Loucy (cell line): ENCODE results near the gene RFT1.

Experiments
- H2AFZ ChIP-seq: fragments of 200-600 bp; sonication (generic); 2 replicates; pipeline ENCODE4 v1.6.0; 2016; ENCODE audit warnings: antibody characterized with exemption, mild to moderate bottlenecking, low read length, moderate library complexity
- H3F3A ChIP-seq: fragments of 200-600 bp; 2 replicates; pipeline ENCODE4 v1.6.0; 2016; ENCODE audit warnings: antibody characterized with exemption, low read depth, mild to moderate bottlenecking
- H3K27me3 ChIP-seq: fragments of 200-600 bp; sonication (generic); 2 replicates; pipeline ENCODE4 v1.6.1; 2014; ENCODE audit warnings: low read length, mild to moderate bottlenecking; ENCODE audit not compliant: insufficient read depth, poor library complexity, severe bottlenecking
- H3K36me3 ChIP-seq: fragments of 200-600 bp; sonication (generic); 2 replicates; pipeline ENCODE4 v1.6.1; 2016; ENCODE audit warnings: low read length; ENCODE audit not compliant: insufficient read depth
- H3K4me1 ChIP-seq: fragments of 200-600 bp; sonication (generic); 2 replicates; pipeline ENCODE4 v1.5.1; 2014; ENCODE audit warnings: low read length, mild to moderate bottlenecking; ENCODE audit not compliant: insufficient read depth, poor library complexity, severe bottlenecking
- H3K4me2 ChIP-seq: fragments of 200-600 bp; sonication (generic); 2 replicates; pipeline ENCODE4 v1.6.0; 2014; ENCODE audit warnings: antibody characterized with exemption, low read length, low read depth, mild to moderate bottlenecking; ENCODE audit not compliant: poor library complexity, severe bottlenecking
- H3K4me3 ChIP-seq: fragments of 200-600 bp; sonication (generic); 2 replicates; pipeline ENCODE4 v1.5.1; 2014; ENCODE audit warnings: low read length, mild to moderate bottlenecking, mixed read lengths; ENCODE audit not compliant: poor library complexity, severe bottlenecking
- H3K79me2 ChIP-seq: fragments of 200-600 bp; sonication (generic); 2 replicates; pipeline ENCODE4 v1.6.1; 2014; ENCODE audit warnings: low read length; ENCODE audit not compliant: insufficient read depth
- H3K9ac ChIP-seq: fragments of 200-600 bp; sonication (generic); 2 replicates; pipeline ENCODE4 v1.6.0; 2014; ENCODE audit warnings: mild to moderate bottlenecking, low read depth, low read length, moderate library complexity; ENCODE audit not compliant: poor library complexity, severe bottlenecking
- H3K9me2 ChIP-seq: fragments of 200-600 bp; sonication (generic); replicated peaks from 2 replicates; pipeline ENCODE4 v1.6.1; 2016; ENCODE audit warnings: low read depth, low read length, mixed read lengths
- H3K9me3 ChIP-seq: fragments of 200-600 bp; sonication (generic); 2 replicates; pipeline ENCODE4 v1.6.1; 2014; ENCODE audit warnings: mild to moderate bottlenecking, antibody characterized with exemption, low read length, low read depth; ENCODE audit not compliant: insufficient read depth
- H4K20me1 ChIP-seq: fragments of 200-600 bp; sonication (generic); 2 replicates; pipeline ENCODE4 v1.6.0; 2014; ENCODE audit warnings: antibody characterized with exemption, low read length, mild to moderate bottlenecking; ENCODE audit not compliant: insufficient read depth, poor library complexity, severe bottlenecking
- CTCF ChIP-seq: fragments of 200-600 bp; sonication (generic); conservative IDR thresholded peaks from 2 replicates; pipeline ENCODE4 v1.5.1; 2014; ENCODE audit warnings: mild to moderate bottlenecking, antibody characterized with exemption, low read length
- EZH2phosphoT487 ChIP-seq: fragments of 200-600 bp; IDR thresholded peaks from 2 replicates; pipeline ENCODE4 v1.6.1; 2018; ENCODE audit warnings: antibody characterized with exemption, mild to moderate bottlenecking, moderate library complexity, borderline replicate concordance

RFT1 gene

GRCh38 chr3:53049987-53050386 lies 80.2 kb downstream of the RFT1 start:
- no peaks in the 10 kb centered on the region for H3K9me2 ChIP-seq
- H3K27me3 ChIP-seq: no peaks in the 10 kb centered on the region
- TF ChIP-seq CTCF (no peak), EZH2phosphoT487 (no peak)
- no peak overlapping the region for H3K4me3 ChIP-seq
- no peaks in the 10 kb centered on the region for H3K4me1 ChIP-seq
- H2AFZ ChIP-seq: no peak overlapping the region
- H3K9ac ChIP-seq: no peak overlapping the region
- no peak overlapping the region for H3K4me2 ChIP-seq
- peaks cover 10% of the 10 kb centered on the region for H3F3A ChIP-seq
- H3K79me2 ChIP-seq: no peaks in the 10 kb centered on the region
- H3K9me3 ChIP-seq: no peaks in the 10 kb centered on the region
- H4K20me1 ChIP-seq: no peaks in the 10 kb centered on the region
- no peaks in the 10 kb centered on the region for H3K36me3 ChIP-seq

DNA sequence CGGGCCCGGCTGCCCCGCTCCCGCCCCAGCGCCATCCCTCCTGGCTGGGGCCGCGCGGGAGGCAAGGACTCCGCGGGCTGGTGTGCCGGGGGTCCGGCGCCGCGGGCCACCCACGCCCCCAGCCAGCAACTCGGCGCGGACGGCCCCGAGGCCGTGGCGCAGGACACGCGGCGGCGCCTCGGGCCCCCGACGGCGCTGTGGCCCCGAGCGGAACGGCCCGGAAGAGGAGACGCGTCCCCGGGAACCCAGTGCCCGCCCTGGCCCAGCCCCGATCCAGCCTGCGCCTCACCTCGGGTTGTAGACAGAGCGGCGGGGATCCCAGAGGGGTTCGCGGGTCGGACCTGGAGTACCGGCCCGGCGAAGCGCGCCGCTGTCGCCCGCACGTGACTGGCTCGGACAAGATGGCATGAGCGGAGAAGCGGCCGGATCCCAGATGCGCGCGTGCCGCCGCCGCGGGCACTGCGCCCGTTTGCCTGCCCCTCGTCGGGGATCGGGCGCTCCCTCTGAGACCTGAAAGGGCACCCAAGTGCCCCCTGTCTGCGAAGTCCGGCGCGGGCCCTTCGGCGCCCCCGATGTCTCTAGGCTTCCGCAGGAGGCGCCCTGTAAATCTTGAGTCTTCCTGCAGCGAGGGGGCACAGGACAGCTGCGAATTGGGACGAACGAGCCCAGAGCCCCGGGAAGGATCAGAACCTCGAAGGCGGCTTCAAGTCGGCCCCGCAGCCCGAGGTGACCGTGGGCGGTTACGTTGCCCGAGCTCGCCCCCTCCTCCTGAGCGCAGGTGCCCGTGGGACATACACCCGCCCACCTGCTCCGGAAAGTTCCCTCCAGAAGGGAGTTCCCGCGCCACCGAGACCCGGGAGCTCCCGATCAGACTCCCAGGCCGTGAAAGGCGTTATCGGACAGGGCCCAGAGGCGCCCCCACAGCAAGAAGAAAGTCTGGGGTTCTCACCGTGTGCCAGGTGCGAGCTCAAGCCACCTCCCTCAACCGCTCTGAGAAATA lies 83.8 kb downstream of the RFT1 start:
- Histone ChIP-seq H2AFZ (no peak overlapping the region; the same call in 1 of the 2 replicates), H3K4me1 (peaks cover 24% of the 10 kb centered on the region), H3K4me3 (peak overlapping the region; percentile 80), H3K79me2 (peaks cover 30% of the 10 kb centered on the region), H4K20me1 (peaks cover 24% of the 10 kb centered on the region), H3F3A (peaks cover 10% of the 10 kb centered on the region), H3K4me2 (peak overlapping the region; percentile 54), H3K27me3 (no peaks in the 10 kb centered on the region), H3K9me2 (no peaks in the 10 kb centered on the region), H3K9me3 (no peaks in the 10 kb centered on the region), H3K36me3 (no peaks in the 10 kb centered on the region), H3K9ac (no peak overlapping the region)
- TF ChIP-seq CTCF (peak; percentile 25; the same call in 1 of the 2 replicates), EZH2phosphoT487 (no peak)

GRCh38 chr3:53045518-53046170 lies 84.6 kb downstream of the RFT1 start, which contains the start of gene SFMBT1:
SFMBT1 (minus strand) TSS chr3:53046073; CDS start chr3:52969128, 76,945 bp downstream.
- no peak for TF ChIP-seq EZH2phosphoT487
- no peak for TF ChIP-seq CTCF
- no peaks in the 10 kb centered on the region for H3K36me3 ChIP-seq
- H3K79me2 ChIP-seq: peaks cover 36% of the 10 kb centered on the region
- peak within 1 kb of the TSS; percentile 90 for H3K9ac ChIP-seq
- H4K20me1 ChIP-seq: peaks cover 24% of the 10 kb centered on the region
- no peaks in the 10 kb centered on the region for H3K9me3 ChIP-seq
- H3K27me3 ChIP-seq: no peaks in the 10 kb centered on the region
- H3K9me2 ChIP-seq: no peaks in the 10 kb centered on the region
- peak within 1 kb of the TSS; percentile 91 for H3K4me2 ChIP-seq
- H3K4me3 ChIP-seq: peak within 1 kb of the TSS; percentile 93
- peak within 1 kb of the TSS; percentile 95 for H2AFZ ChIP-seq
- H3K4me1 ChIP-seq: peaks cover 24% of the 10 kb centered on the region
- H3F3A ChIP-seq: peaks cover 10% of the 10 kb centered on the region
